MG63 (cell line): ENCODE data around the gene FOXF2. TPM values are rescaled to one million over a fixed set of nuclear protein-coding genes. Genes with fewer than 3 reads are reported as not detected.

Source experiments
- DNase-seq: peaks from one replicate; pipeline ENCODE4 v3.0.0-alpha.2; 2020
- H3K27me3 ChIP-seq: fragments of 250-450 bp; sonication (Bioruptor Pico); 2 replicates; pipeline ENCODE4 v1.5.1; 2020; ENCODE audit warnings: mild to moderate bottlenecking, moderate library complexity
- H3K36me3 ChIP-seq: fragments of 250-450 bp; sonication (Bioruptor Pico); 2 replicates; pipeline ENCODE4 v1.5.1; 2020; ENCODE audit warnings: mild to moderate bottlenecking, moderate library complexity
- H3K4me3 ChIP-seq: fragments of 250-450 bp; sonication (Bioruptor Pico); 2 replicates; pipeline ENCODE4 v1.5.1; 2020; ENCODE audit warnings: mild to moderate bottlenecking, moderate library complexity
- H3K9me3 ChIP-seq: fragments of 250-450 bp; sonication (Bioruptor Pico); 2 replicates; pipeline ENCODE4 v1.5.1; 2020; ENCODE audit warnings: mild to moderate bottlenecking, moderate library complexity
- total RNA-seq: library from RNA; depleted of rRNA; stranded (reverse); fragments of >200 nt; shearing (Covaris generic); gene quantifications from 2 replicates; pipeline ENCODE4 v1.2.3, GENCODE V29; 2014; ENCODE audit warnings: low replicate concordance

The FOXF2 gene
- total RNA-seq, 1 experiment from 2014 or later, result 2.0 TPM

DNA sequence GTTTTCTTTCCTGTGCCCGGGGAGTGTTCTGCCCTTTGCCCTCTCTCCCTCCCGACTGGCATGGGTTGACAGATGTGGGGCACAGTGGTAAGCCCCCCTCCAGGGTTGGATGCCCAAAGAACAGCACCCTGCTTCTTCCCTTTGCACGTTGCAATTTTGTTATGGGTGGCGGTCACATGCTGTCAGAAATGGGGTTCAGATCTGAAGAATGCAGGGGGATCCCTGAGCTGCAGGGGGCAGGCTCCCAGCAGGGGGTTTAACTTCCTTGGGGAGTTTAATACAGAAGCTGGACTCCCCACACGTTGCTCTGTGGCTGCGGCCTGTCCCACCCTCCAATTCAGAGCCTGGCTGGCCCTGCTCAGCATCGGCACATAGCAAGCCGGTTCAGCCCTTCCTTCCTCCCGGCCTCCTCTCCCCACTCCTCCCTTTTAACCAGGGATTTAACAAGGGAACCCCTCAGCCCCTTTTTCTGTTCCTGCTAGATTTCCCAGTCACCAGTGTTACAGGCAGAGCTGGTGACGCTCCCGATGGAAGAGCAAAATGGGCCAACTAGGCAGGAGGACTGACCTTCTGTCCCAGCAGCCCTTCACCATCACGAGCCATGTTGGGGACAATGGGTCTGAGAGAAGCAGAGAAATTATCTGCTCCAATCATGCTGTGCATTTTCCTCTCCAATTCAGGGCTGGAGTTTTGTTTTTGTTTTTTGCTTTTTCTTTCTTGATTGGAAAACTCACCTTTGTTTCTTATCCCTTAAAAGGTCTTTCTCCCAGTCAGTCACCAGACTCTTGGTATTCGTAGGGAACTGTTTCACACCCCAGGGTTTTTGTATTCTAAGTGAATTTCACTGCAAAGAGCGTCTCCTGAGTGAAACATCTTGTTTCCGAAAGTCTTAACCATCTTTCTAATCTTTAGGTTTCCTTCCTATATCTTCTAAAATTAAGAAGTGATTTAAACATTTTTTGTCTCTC is 6.8 kb downstream of the FOXF2 start:
- Histone ChIP-seq H3K4me3 (no peak overlapping the region), H3K9me3 (no peaks in the 10 kb centered on the region), H3K27me3 (no peaks in the 10 kb centered on the region), H3K36me3 (no peaks in the 10 kb centered on the region)
- no peak for DNase-seq

DNA sequence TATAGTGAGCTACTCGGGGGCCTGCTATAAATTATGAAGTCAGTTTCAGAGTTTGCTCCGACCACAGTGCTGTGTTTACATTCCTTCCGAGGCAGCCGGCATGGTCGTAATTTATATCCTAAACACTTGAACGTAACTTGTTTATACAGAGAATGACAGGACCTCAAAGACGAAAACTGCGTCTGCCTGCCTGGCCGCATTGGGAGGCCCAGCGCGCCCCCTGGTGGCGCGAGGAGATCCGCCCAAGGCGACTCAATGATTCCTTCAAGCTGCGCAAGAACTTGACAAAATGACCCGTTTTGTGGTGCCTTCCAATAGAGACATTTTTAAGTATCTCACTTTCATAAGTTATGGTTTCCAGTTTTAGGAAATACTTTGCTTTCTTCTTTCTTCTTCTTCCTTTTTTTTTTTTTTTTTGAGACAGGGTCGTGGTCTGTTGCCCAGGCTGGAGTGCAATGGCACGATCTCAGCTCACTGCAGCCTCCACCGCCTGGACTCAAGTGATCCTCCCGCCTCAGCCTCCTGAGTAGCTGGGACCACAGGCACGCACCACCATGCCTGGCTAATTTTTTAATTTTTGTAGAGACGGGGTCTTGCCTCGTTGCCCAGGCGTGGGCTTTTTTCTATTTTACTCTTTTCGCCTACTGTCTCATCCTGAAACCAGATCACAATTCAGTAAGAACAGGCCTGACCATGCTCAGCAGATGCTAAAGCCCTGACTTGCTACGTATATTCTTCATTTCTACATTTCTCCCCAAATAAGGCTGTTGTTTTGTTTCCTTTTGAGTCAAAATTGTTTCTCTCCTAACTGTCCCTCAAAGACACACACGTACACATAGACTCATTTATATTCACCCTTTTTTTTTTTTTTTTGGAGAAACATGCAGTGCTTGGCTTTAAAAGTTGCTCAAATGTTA is 7.8 kb downstream of the FOXF2 start:
- H3K4me3 ChIP-seq, result no peak overlapping the region
- DNase-seq, result peak; percentile 64
- no peaks in the 10 kb centered on the region for H3K36me3 ChIP-seq
- no peaks in the 10 kb centered on the region for H3K9me3 ChIP-seq
- H3K27me3 ChIP-seq, result no peaks in the 10 kb centered on the region

GRCh38 chr6:1399085-1399780 is 9.9 kb downstream of the FOXF2 start:
- DNase-seq, result no peak
- Histone ChIP-seq H3K4me3 (no peak overlapping the region), H3K27me3 (no peaks in the 10 kb centered on the region), H3K9me3 (no peaks in the 10 kb centered on the region), H3K36me3 (no peaks in the 10 kb centered on the region)

DNA sequence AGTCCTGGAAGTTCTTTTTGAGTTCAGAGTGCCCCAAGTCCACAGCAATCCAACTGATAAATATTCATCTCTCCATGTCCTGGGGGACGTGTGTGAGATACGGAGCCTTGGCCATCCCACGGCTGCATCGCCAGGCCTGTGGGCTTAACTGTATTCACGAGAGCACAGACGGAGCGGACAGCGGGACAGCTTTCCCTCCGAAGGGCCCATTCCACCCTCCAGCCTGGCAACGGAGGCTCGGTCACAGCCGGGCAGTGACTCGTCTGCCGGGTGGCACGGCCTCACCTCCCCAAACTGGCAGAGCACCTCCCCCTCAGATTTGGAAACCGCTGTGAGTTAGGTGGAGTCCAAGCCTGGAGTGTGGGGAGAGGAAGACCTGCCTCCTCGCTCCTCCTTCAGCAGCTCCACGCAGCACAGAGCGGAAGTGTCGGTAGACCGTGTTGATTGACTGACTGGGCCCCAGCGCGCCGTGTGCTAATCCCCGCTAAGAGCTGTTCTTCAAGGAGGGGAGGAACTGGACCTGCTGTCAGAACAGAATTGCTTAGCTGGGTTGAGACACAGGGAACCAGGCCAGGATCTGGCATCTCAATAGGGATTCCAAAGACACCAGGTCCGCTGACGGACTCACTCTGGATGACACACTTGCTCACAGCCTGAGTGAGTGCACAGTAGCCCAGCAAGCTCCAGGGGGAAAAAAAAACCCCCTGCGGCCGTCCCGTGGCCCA is 10.9 kb downstream of the FOXF2 start:
- DNase-seq, result no peak
- Histone ChIP-seq H3K36me3 (no peaks in the 10 kb centered on the region), H3K27me3 (no peaks in the 10 kb centered on the region), H3K4me3 (no peak overlapping the region), H3K9me3 (no peaks in the 10 kb centered on the region)

DNA sequence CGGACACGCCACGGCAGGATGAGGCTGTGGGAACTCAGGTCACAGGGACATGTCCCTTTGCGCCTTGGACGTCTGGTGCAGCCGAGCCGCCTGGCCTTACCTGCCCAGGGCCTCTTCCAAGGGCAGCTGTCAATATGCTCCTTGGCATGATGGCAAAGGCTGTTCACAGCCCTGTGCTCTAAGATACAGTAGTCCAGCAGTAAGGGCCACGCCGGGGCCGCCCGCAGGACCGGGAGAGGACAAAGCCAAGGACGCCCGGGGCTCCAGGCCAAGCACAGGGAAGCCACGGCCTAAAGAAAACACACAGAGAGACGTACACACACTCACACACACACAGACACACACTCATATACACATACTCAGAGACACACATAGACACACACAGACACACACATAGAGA is 13.0 kb downstream of the FOXF2 start:
- H3K4me3 ChIP-seq, result no peak overlapping the region
- no peak for DNase-seq
- H3K36me3 ChIP-seq, result no peaks in the 10 kb centered on the region
- H3K27me3 ChIP-seq, result no peaks in the 10 kb centered on the region
- H3K9me3 ChIP-seq, result no peaks in the 10 kb centered on the region

DNA sequence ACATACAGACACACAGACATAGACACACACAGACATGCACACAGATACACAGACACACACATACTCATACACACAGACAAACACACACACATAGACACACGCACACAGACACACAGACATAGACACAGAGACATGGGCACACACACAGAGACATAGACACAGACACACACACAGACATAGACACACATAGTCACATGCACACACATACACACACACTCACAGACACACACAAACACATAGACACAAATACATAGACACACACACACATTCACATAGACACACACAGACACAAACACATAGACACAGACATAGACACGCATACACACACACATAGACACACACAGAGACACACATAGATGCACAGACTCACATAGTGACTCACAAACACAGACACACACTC is 13.5 kb downstream of the FOXF2 start:
- no peak for DNase-seq
- no peaks in the 10 kb centered on the region for H3K27me3 ChIP-seq
- no peak overlapping the region for H3K4me3 ChIP-seq
- no peaks in the 10 kb centered on the region for H3K36me3 ChIP-seq
- no peaks in the 10 kb centered on the region for H3K9me3 ChIP-seq

- H3K9me3 ChIP-seq, result no peaks in the 10 kb centered on the region
- H3K36me3 ChIP-seq, result no peaks in the 10 kb centered on the region
- DNase-seq, result no peak
- H3K27me3 ChIP-seq, result no peaks in the 10 kb centered on the region
- no peak overlapping the region for H3K4me3 ChIP-seq
These were observed 14.7 kb downstream of the FOXF2 start for GRCh38 chr6:1403851-1404712.

- Histone ChIP-seq H3K36me3 (no peaks in the 10 kb centered on the region), H3K4me3 (no peak overlapping the region), H3K27me3 (no peaks in the 10 kb centered on the region), H3K9me3 (no peaks in the 10 kb centered on the region)
- no peak for DNase-seq
These were observed 15.3 kb downstream of the FOXF2 start for GRCh38 chr6:1404713-1405098.

DNA sequence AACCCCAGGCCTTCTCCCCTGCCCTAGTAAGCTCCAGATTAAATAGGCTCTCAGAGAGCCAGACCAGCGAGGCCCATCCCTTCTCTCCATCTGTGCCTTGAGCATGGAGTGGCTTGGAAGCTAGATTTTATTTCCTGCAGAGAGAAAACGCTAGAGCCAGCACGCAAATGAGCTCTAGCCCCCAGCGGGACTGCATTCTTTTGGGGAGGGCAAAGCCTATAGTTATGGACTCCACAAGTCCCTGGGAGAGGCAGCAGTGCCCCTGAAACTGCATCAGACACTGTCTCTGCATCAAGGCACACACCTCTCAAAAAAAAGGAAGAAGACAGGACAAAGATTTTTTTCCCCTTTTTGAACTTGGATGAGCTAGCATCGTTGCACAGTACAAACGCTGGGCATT is 15.8 kb downstream of the FOXF2 start:
- no peak overlapping the region for H3K4me3 ChIP-seq
- H3K9me3 ChIP-seq, result no peaks in the 10 kb centered on the region
- DNase-seq, result no peak
- H3K36me3 ChIP-seq, result no peaks in the 10 kb centered on the region
- no peaks in the 10 kb centered on the region for H3K27me3 ChIP-seq

DNA sequence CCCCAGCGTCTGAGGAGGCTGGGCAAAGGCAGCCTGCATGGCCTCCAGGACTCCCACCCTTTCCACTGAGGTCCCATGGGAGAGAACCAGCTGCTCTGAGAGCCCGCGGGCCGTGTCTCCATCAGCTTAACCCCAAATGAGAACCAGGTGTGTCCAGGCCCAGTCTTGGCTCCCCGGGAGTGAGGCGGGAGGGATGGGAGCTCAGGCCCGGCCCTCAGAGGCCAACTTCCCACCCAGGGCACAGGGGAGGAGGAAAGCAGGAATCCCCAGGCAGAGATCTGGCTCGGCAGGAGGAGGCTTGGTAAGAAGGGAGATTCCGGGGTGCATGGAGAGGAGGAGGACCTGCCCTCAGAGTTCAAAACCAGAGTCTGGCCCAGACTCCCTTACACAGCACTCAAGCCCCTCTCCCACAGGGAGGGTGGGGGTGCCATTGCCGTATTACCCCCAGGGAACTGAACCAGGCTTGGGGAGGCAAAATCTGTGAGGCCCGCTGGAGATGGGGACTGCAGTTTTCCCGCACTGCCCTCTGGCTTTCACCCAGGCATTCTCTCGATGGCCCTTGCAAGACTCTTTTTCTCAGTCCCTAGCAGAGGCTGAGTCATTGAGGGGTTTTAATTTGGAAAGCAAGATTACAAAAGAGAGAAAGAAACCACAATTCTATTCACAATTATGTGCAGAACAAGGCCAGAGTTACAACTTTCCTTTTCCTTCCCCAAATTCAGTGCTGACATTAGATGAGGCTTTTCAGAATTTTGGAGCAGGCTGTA is 17.1 kb downstream of the FOXF2 start:
- no peaks in the 10 kb centered on the region for H3K9me3 ChIP-seq
- H3K4me3 ChIP-seq, result no peak overlapping the region
- DNase-seq, result no peak
- no peaks in the 10 kb centered on the region for H3K27me3 ChIP-seq
- no peaks in the 10 kb centered on the region for H3K36me3 ChIP-seq

- Histone ChIP-seq H3K27me3 (no peaks in the 10 kb centered on the region), H3K4me3 (no peak overlapping the region), H3K9me3 (no peaks in the 10 kb centered on the region), H3K36me3 (no peaks in the 10 kb centered on the region)
- DNase-seq, result no peak
These were observed 18.2 kb downstream of the FOXF2 start for GRCh38 chr6:1407499-1407990.

DNA sequence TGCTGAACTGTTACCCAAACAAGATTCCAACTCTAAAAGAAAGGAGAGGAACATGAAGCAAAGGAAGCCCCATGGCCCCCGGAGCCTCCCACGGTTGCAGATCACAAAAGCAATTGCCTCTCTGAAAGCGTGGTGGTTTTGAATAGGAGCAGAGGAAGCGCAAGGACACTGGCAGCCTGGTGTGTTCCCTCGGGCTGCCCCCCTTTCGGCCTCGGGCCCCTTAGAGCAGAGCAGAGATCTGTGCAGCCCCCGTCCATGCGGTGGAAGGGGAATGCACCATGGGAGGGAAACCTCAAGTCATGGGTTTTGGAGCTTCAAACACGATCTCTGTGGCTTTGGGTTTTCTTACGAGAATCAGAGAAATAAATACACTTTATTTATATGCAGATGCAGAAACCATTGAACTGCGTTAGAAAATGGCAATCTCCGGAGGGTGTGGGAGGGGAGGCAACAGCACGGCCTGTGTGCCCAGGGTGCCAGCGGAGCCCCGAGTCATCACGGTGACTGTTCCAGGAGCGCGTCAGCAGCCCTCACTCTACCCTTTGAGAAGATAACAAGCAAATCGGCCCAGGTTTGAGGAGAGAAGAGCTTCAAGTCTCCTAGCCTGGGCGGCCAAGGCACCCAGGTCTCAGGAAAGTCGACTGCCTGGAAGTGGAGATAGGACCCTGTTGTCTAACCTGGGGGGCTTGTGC is 20.5 kb downstream of the FOXF2 start:
- H3K36me3 ChIP-seq, result no peaks in the 10 kb centered on the region
- H3K4me3 ChIP-seq, result no peak overlapping the region
- H3K27me3 ChIP-seq, result no peaks in the 10 kb centered on the region
- no peak for DNase-seq
- H3K9me3 ChIP-seq, result no peaks in the 10 kb centered on the region

- DNase-seq, result no peak
- no peak overlapping the region for H3K4me3 ChIP-seq
- no peaks in the 10 kb centered on the region for H3K27me3 ChIP-seq
- no peaks in the 10 kb centered on the region for H3K9me3 ChIP-seq
- H3K36me3 ChIP-seq, result no peaks in the 10 kb centered on the region
These were observed 23.5 kb downstream of the FOXF2 start for GRCh38 chr6:1412901-1413300.

- Histone ChIP-seq H3K4me3 (no peak overlapping the region), H3K27me3 (no peaks in the 10 kb centered on the region), H3K36me3 (no peaks in the 10 kb centered on the region), H3K9me3 (no peaks in the 10 kb centered on the region)
- peak; percentile 62 for DNase-seq
These were observed 26.2 kb downstream of the FOXF2 start for GRCh38 chr6:1415416-1416063.
